Smooth muscle cell (in vitro differentiated cells): ENCODE measurements around the gene ABCC3. TPM values are rescaled to one million over a fixed set of nuclear protein-coding genes. Genes with fewer than 3 reads are reported as not detected.
"Not testable (repeated sequence)": the region's sequence is repeated elsewhere in the genome, so short reads cannot be mapped to it uniquely, and the experiment has no call there.

ENCODE experiments used
- DNase-seq: peaks from one replicate; lab custom pipeline; 2025; ENCODE audit not compliant: unreplicated experiment; lab: John Stamatoyannopoulos, UW
- H2AFZ ChIP-seq: fragments of 200-600 bp; sonication (generic); 2 replicates; pipeline ENCODE4 v1.6.0; 2016; ENCODE audit warnings: antibody characterized with exemption, low read depth, mild to moderate bottlenecking
- H3F3A ChIP-seq: fragments of 200-600 bp; sonication (generic); 2 replicates; pipeline ENCODE4 v1.6.0; 2017; ENCODE audit warnings: antibody characterized with exemption, low read depth
- H3K27ac ChIP-seq: fragments of 200-600 bp; sonication (generic); 2 replicates; pipeline ENCODE4 v1.5.1; 2016; ENCODE audit warnings: low read depth, mild to moderate bottlenecking
- H3K27me3 ChIP-seq: fragments of 200-600 bp; sonication (generic); 2 replicates; pipeline ENCODE4 v1.6.1; 2016; ENCODE audit warnings: low read depth, mild to moderate bottlenecking
- H3K36me3 ChIP-seq: fragments of 200-600 bp; sonication (generic); 2 replicates; pipeline ENCODE4 v1.5.1; 2016; ENCODE audit warnings: low read depth
- H3K4me1 ChIP-seq: fragments of 200-600 bp; sonication (generic); 2 replicates; pipeline ENCODE4 v1.5.1; 2016; ENCODE audit warnings: low read depth
- H3K4me2 ChIP-seq: fragments of 200-600 bp; sonication (generic); 2 replicates; pipeline ENCODE4 v1.6.0; 2016; ENCODE audit warnings: mild to moderate bottlenecking
- H3K4me3 ChIP-seq: fragments of 200-600 bp; sonication (generic); 2 replicates; pipeline ENCODE4 v1.5.1; 2016; ENCODE audit warnings: mild to moderate bottlenecking
- H3K79me2 ChIP-seq: fragments of 200-600 bp; sonication (generic); 2 replicates; pipeline ENCODE4 v1.6.0; 2016; ENCODE audit warnings: low read depth, mild to moderate bottlenecking
- H3K9ac ChIP-seq: fragments of 200-600 bp; sonication (generic); 2 replicates; pipeline ENCODE4 v1.6.0; 2016; ENCODE audit warnings: low read depth
- H3K9me3 ChIP-seq: fragments of 200-600 bp; sonication (generic); replicated peaks from 2 replicates; pipeline ENCODE4 v1.5.1; 2016; ENCODE audit warnings: low read depth
- H4K20me1 ChIP-seq: fragments of 200-600 bp; sonication (generic); 2 replicates; pipeline ENCODE4 v1.6.0; 2016; ENCODE audit warnings: low read depth
- WGBS: methylation state at CpG from one replicate; pipeline ENCODE4 v1.1.7; 2016; ENCODE audit warnings: low lambda C conversion rate; 5-methylcytosine and 5-hydroxymethylcytosine counted together
- polyA plus RNA-seq: library from polyadenylated mRNA; unstranded; fragments of >200 nt; fragmentation: Nextera tagmentation; extraction: Ambion mirVana; gene quantifications from 2 replicates; pipeline ENCODE4 v1.2.1, GENCODE V29; 2016
- total RNA-seq: library from RNA; depleted of rRNA; stranded (reverse); fragments of >200 nt; gene quantifications from 2 replicates; pipeline ENCODE4 v1.2.3, GENCODE V29; 2014
- TF ChIP-seq, protein P1 (sequence below): fragments of 200-600 bp; sonication (generic); IDR thresholded peaks from 2 replicates; pipeline ENCODE4 v1.5.1; 2017; ENCODE audit warnings: borderline replicate concordance, mild to moderate bottlenecking, antibody characterized with exemption; ENCODE audit not compliant: insufficient read depth, poor library complexity, severe bottlenecking

ABCC3 gene
- total and polyA plus RNA-seq, 2 experiments from 2014 or later = 1.3 TPM

DNA sequence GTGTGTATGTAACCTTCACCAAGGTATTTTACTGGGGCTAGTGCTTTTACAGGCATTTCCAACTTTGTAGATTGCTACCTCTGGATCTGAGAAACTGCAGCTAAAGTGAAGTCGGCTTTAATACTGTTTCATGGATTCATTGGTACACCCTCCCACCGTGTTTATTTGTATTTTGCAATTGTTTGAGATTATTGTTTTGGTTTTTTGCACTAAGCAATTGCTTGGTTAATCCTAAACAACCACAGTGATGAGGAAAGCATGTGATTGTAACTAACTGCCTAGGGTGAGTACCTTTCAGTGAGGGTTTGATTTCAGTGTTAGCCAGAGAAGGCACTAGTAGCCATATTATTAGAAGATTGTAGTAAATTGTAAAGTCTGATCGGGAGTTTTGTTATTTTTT, 88.1 kb downstream of the ABCC3 start:
- TF ChIP-seq, protein P1, sequence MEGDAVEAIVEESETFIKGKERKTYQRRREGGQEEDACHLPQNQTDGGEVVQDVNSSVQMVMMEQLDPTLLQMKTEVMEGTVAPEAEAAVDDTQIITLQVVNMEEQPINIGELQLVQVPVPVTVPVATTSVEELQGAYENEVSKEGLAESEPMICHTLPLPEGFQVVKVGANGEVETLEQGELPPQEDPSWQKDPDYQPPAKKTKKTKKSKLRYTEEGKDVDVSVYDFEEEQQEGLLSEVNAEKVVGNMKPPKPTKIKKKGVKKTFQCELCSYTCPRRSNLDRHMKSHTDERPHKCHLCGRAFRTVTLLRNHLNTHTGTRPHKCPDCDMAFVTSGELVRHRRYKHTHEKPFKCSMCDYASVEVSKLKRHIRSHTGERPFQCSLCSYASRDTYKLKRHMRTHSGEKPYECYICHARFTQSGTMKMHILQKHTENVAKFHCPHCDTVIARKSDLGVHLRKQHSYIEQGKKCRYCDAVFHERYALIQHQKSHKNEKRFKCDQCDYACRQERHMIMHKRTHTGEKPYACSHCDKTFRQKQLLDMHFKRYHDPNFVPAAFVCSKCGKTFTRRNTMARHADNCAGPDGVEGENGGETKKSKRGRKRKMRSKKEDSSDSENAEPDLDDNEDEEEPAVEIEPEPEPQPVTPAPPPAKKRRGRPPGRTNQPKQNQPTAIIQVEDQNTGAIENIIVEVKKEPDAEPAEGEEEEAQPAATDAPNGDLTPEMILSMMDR = no peak
- DNase-seq = no peak
- 78% methylated on average over 3 of the region's 3 CpGs for WGBS
- H3K4me1 ChIP-seq = peaks cover 21% of the 10 kb centered on the region
- H4K20me1 ChIP-seq = peaks cover 80% of the 10 kb centered on the region
- H3F3A ChIP-seq = no peaks in the 10 kb centered on the region
- no peak overlapping the region for H2AFZ ChIP-seq
- no peaks in the 10 kb centered on the region for H3K9me3 ChIP-seq
- no peak overlapping the region for H3K27ac ChIP-seq
- H3K36me3 ChIP-seq = no peaks in the 10 kb centered on the region
- no peak overlapping the region for H3K9ac ChIP-seq
- no peaks in the 10 kb centered on the region for H3K27me3 ChIP-seq
- H3K4me3 ChIP-seq = peak overlapping the region; percentile 17
- peaks cover 81% of the 10 kb centered on the region for H3K79me2 ChIP-seq
- H3K4me2 ChIP-seq = peak overlapping the region; percentile 86

DNA sequence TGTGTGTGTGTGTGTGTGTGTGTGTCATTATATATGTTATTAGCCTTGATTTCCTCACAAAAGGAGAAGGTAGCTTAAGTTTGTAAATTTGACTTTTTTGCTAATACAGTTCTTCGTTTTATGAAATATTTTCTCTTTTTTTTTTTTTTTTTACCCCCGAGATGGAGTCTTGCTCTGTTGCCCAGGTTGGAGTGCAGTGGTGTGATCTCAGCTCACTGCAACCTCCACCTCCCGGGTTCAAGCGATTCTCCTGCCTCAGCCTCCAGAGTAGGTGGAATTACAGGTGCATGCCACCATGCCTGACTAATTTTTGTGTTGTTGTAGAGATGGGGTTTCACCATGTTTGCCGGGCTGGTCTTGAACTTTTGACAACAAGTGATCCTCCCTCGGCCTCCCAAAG, 89.9 kb downstream of the ABCC3 start:
- H3K9me3 ChIP-seq, H3K27me3 ChIP-seq, H3K36me3 ChIP-seq, H3K4me2 ChIP-seq, H3K9ac ChIP-seq, H3K4me3 ChIP-seq, H3K27ac ChIP-seq, H3F3A ChIP-seq, H2AFZ ChIP-seq, DNase-seq: not testable (repeated sequence)
- Histone ChIP-seq H3K79me2 (peaks cover 100% of the 10 kb centered on the region), H4K20me1 (peaks cover 99% of the 10 kb centered on the region), H3K4me1 (peaks cover 21% of the 10 kb centered on the region)
- WGBS = 97% methylated on average over 6 of the region's 6 CpGs

DNA sequence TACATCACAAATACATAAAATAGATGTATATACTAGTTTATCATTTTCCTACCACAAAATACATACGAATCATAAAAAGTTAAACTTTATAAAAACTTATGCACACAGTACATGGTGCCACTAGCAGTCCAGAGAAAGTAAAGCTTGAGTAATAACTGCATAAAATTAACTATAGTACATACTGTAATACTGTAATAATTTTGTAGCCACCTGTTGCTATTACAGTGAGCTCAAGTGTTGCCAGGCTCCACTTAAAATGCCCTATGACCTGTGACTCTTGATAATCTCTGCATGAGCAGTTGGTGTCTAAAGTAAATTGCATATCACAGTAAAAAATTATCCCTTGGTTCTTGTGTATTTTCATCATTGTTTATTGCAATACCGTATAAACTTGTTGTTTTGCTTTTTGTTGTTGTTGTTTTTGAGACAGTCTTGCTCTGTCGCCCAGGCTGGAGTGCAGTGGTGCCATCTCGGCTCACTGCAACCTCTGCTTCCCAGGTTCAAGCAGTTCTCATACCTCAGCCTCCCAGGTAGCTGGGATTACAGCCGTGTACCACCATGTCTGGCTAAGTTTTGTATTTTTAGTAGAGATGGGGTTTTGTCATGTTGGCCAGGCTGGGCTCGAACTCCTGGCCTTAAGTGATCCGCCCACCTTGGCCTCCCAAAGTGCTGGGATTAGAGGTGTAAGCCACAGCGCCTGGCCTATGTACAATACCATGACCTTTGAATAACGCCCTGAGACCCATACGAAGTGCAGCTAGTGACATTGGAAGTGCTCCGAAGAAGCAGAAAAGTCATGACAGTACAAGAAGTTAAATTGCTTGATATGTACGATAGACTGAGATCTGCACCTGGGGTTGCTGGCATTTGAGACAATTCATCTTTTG, 91.3 kb downstream of the ABCC3 start:
- no peak overlapping the region for H3K9ac ChIP-seq
- H3K79me2 ChIP-seq = peaks cover 100% of the 10 kb centered on the region
- DNase-seq = no peak
- H2AFZ ChIP-seq = no peak overlapping the region
- H3K9me3 ChIP-seq = no peaks in the 10 kb centered on the region
- H3K36me3 ChIP-seq = no peaks in the 10 kb centered on the region
- H3K4me1 ChIP-seq = peaks cover 21% of the 10 kb centered on the region
- H3K27me3 ChIP-seq = no peaks in the 10 kb centered on the region
- no peak overlapping the region for H3K27ac ChIP-seq
- H4K20me1 ChIP-seq = peaks cover 100% of the 10 kb centered on the region
- no peak overlapping the region for H3K4me2 ChIP-seq
- no peak overlapping the region for H3K4me3 ChIP-seq
- H3F3A ChIP-seq = peaks cover 2% of the 10 kb centered on the region
- 92% methylated on average over 12 of the region's 12 CpGs for WGBS
- TF ChIP-seq, protein P1 = no peak

DNA sequence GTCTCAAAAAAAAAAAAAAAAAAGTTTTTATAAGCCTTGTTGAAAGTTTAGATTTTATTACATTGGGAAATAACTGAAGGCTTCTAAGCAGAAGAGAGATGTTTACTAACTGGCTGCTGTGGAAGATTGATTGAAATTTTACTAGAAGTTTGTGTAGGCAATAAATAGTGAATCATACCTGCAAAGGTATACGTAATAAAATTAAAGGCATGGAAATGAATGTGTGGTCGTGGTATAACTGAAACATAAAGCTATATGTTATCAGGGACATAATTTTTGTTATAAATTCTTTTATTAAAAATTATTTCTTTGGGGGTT, 93.4 kb downstream of the ABCC3 start:
- Histone ChIP-seq H3K79me2 (peaks cover 100% of the 10 kb centered on the region), H3K9ac (no peak overlapping the region), H3K4me2 (no peak overlapping the region), H3K4me1 (peaks cover 3% of the 10 kb centered on the region), H2AFZ (no peak overlapping the region), H3K4me3 (no peak overlapping the region), H3K27ac (no peak overlapping the region), H3F3A (peaks cover 7% of the 10 kb centered on the region), H3K36me3 (no peaks in the 10 kb centered on the region), H4K20me1 (peaks cover 100% of the 10 kb centered on the region), H3K27me3 (no peaks in the 10 kb centered on the region), H3K9me3 (no peaks in the 10 kb centered on the region)
- TF ChIP-seq, protein P1 = no peak
- 98% methylated on average over 2 of the region's 2 CpGs for WGBS
- no peak for DNase-seq
